Activated naive CD8-positive, alpha-beta T cell treated with anti-CD3 and anti-CD28 coated beads, Interleukin-2, amount 50 U/mL, for 16 hours (primary cell): ENCODE results near the gene CERT1.

Source experiments
- DNase-seq: peaks from one replicate; pipeline ENCODE4 v3.0.0-alpha.2; 2020; ENCODE audit warnings: low read depth, low spot score

The CERT1 gene

GRCh38 chr5:75475364-75475763 lies 36.1 kb downstream of the CERT1 start:
- no peak for DNase-seq

- no peak for DNase-seq
Measured at GRCh38 chr5:75473463-75473862, 38.0 kb downstream of the CERT1 start.

GRCh38 chr5:75472973-75473372 lies 38.5 kb downstream of the CERT1 start:
- no peak for DNase-seq

- DNase-seq: no peak
Measured at GRCh38 chr5:75471193-75471592, 40.2 kb downstream of the CERT1 start.

DNA sequence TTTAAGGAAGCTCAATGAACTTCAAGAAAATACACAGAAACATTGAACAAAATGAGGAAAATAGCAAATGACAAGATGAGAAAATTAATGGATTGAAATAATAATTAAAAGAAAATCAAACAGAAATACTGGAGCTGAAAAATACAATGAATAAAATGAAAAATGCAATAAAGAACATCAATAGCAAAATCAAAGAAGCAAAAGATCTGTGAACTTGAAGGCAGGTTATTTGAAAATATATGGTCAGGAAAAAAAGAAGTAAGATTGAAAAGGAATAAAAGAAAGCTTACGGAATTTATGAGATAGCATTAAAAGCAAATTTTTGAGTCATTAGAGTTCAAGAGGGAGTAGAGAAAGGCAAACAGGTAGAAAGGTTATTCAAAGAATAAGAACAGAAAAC lies 42.4 kb downstream of the CERT1 start:
- DNase-seq: no peak

GRCh38 chr5:75468593-75468992 lies 42.8 kb downstream of the CERT1 start:
- no peak for DNase-seq

DNA sequence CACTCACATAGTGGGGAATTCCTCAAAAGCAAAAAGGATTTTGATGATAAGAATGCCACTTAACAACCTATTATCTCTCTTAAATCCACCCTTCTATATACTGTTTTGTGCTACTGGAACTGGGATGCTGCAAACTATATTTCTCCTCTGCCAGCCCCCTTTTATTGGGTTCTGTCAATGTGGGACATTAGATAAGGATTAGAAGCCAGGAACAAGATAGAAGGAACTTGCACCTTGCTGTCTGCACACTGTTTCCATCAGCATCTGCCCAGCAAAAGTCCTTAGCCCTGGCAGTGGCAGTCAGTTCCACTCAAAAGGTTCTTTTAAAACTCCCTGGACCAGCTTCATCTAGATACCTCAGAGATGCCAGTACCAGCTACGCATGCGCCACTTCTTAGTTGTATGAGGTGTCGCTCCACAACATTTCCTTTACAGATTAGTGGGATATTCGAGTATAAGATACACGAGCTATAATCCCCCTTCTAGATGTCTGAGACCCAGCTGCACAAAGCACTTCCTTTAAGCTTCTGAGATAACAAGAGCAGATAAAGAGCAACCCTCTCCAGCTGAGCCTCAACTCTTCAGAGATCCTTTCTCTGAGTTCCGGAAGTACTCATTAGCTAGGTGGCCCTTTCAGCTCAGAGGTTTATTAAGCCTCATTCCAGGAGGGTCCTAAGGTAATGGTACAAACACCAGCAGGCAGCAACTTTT lies 45.3 kb downstream of the CERT1 start:
- no peak for DNase-seq

GRCh38 chr5:75465480-75465879 lies 45.9 kb downstream of the CERT1 start:
- no peak for DNase-seq

- DNase-seq: no peak
Measured at GRCh38 chr5:75463726-75464125, 47.7 kb downstream of the CERT1 start.

GRCh38 chr5:75461679-75462078 lies 49.8 kb downstream of the CERT1 start:
- DNase-seq: no peak

GRCh38 chr5:75460942-75461610 lies 50.4 kb downstream of the CERT1 start:
- no peak for DNase-seq

DNA sequence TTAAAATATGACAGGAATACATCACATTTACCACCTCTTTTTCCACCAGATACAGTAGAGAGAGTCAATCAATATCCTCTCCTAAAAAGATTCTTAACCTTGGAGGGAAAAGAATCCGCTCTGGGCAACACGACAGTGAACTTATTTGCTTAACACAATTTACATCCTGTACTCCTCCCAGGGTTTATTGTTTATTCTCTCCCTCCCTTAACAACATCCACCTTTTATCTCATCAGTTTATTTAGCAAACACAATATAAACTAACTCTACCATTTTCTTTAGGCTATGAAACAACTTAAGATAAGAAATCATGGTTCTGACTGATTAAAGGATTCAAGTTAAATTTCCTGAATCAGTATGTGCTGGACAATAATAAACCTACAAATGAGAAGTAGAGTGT lies 50.9 kb downstream of the CERT1 start:
- DNase-seq: no peak

GRCh38 chr5:75457691-75458090 lies 53.7 kb downstream of the CERT1 start:
- no peak for DNase-seq

DNA sequence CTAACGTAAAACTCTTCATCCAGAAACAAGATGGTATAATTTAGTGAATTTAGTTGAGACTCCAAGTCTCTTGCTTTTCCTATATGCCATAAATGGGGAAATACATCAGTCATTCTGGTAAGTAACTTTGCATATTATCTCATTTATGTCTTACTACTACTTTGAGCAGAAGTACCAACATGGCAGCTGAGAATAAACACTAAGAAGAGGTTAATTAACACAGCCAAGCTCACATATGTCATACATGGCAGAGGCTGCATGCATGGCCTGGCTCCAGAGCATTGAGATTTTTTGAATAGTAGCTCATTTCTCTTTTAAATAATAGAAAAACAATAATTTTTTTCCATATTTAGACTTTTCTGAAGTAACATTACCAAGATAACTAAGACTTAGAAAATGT lies 54.3 kb downstream of the CERT1 start:
- no peak for DNase-seq

GRCh38 chr5:75450069-75450468 lies 61.4 kb downstream of the CERT1 start:
- no peak for DNase-seq

GRCh38 chr5:75446068-75446467 lies 65.4 kb downstream of the CERT1 start:
- no peak for DNase-seq

GRCh38 chr5:75441560-75441959 lies 69.9 kb downstream of the CERT1 start:
- no peak for DNase-seq

DNA sequence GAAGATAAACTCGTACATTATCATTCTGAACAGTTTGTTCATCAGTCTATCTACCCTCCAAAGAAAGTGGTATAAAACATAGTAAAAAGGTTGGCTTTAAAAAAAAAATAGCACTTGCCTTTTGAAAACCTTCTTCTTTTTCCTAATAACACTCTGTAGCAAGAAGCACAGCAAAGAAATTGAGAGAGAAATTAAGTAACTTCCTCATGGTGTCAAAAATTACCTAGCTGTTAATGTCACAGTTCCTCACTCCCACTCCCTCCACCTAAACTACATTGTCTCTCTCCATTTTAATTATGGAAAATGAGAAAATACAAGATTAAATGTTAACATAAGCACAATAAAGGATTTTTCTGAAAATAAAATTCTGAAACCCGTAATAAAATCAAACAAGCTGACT lies 72.2 kb downstream of the CERT1 start:
- no peak for DNase-seq

DNA sequence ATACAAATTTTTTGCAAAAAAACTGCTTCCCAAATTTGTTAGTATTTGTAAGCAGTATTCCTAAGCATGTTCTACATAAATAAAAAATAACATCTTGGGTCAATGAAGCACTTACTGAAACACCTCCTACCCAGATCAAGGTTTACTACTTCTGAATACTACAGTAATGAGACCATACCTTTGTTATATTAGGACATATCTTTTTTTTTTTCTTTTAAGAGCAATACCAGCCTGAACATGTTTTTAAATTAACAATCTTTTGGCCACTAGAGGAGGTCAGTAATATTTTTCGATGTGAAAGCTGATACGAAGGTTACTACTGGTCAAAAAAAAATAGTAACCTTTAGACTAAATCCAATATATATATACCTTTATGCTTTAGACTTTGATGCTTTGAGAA lies 72.7 kb downstream of the CERT1 start:
- DNase-seq: no peak

DNA sequence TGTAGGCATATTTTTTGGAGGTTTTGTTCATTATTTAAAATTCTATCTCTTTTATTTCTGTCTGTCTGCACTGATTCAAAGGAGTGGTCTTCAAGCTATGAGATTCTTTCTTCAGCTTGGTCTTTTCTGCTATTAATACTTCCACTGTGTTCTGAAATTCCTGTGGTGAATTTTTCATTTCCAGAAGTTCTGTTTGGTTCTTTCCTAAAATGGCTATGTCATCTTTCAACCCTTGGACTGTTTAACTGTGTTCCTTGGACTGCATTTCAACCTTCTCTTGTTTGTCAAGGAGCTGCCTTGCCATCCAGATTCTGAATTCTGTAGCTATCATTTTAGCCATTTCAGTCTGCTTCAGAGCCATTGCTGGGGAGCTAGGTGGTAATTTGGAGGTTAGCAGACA lies 76.3 kb downstream of the CERT1 start:
- DNase-seq: no peak

GRCh38 chr5:75433814-75434506 lies 77.5 kb downstream of the CERT1 start:
- DNase-seq: no peak

DNA sequence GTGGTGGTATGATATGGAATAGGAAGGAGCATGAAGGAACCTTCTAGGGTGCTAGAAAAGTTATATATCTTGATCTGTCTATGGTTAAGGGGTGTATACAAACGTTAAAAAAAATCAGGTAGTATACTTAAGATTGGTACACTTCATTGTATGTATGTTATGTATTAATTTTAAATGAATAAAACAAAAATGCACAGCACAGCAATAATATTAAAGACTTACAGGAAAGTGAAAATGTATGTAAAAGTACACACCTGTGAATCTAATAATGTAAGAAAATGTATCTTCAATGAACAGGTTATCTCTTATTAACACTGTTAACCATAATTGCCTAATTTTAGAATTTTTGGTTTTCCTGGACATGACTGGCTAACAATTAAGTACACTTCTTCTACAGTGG lies 97.2 kb downstream of the CERT1 start:
- DNase-seq: no peak
